OCI-LY1 (cell line): Measurements from ENCODE around the gene WDR20.

ENCODE experiments used
- H2AFZ ChIP-seq: fragments of 200-600 bp; sonication (generic), shearing (Covaris generic); 2 replicates; pipeline ENCODE4 v1.6.0; 2014; ENCODE audit warnings: antibody characterized with exemption, mild to moderate bottlenecking, low read length
- H3F3A ChIP-seq: fragments of 200-600 bp; sonication (generic), shearing (Covaris generic); 2 replicates; pipeline ENCODE4 v1.6.0; 2014; ENCODE audit warnings: mild to moderate bottlenecking, antibody characterized with exemption, low read length, moderate library complexity; ENCODE audit not compliant: insufficient read depth
- H3K27ac ChIP-seq: fragments of 200-600 bp; sonication (generic); 2 replicates; pipeline ENCODE4 v1.5.1; 2014; ENCODE audit warnings: low read length, mixed run types, mild to moderate bottlenecking, low read depth; ENCODE audit not compliant: poor library complexity, severe bottlenecking
- H3K27me3 ChIP-seq: fragments of 200-600 bp; sonication (generic); 2 replicates; pipeline ENCODE4 v1.6.0; 2014; ENCODE audit warnings: antibody characterized with exemption, mild to moderate bottlenecking, low read length, moderate library complexity; ENCODE audit not compliant: insufficient read depth
- H3K36me3 ChIP-seq: fragments of 200-600 bp; sonication (generic); 2 replicates; pipeline ENCODE4 v1.6.1; 2014; ENCODE audit warnings: mild to moderate bottlenecking, antibody characterized with exemption, low read length, moderate library complexity, mixed read lengths; ENCODE audit not compliant: insufficient read depth
- H3K4me1 ChIP-seq: fragments of 200-600 bp; sonication (generic); 2 replicates; pipeline ENCODE4 v1.5.1; 2014; ENCODE audit warnings: mild to moderate bottlenecking, low read length, moderate library complexity; ENCODE audit not compliant: insufficient read depth, severe bottlenecking
- H3K4me2 ChIP-seq: fragments of 200-600 bp; sonication (generic), shearing (Covaris generic); 2 replicates; pipeline ENCODE4 v1.6.1; 2014; ENCODE audit warnings: low read length
- H3K4me3 ChIP-seq: fragments of 200-600 bp; sonication (generic); 2 replicates; pipeline ENCODE4 v1.5.1; 2014; ENCODE audit warnings: low read length, low read depth, mild to moderate bottlenecking, mixed read lengths; ENCODE audit not compliant: poor library complexity, severe bottlenecking
- H3K79me2 ChIP-seq: fragments of 200-600 bp; shearing (Covaris generic); 2 replicates; pipeline ENCODE4 v1.6.1; 2016; ENCODE audit warnings: mixed run types, low read length, mixed read lengths; ENCODE audit not compliant: insufficient read depth
- H3K9ac ChIP-seq: fragments of 200-600 bp; sonication (generic), shearing (Covaris generic); 2 replicates; pipeline ENCODE4 v1.6.1; 2014; ENCODE audit warnings: mild to moderate bottlenecking, low read length, mixed read lengths
- H3K9me2 ChIP-seq: fragments of 200-600 bp; sonication (generic), shearing (Covaris generic); 2 replicates; pipeline ENCODE4 v1.6.1; 2014; ENCODE audit warnings: low read depth, mild to moderate bottlenecking, low read length, mixed read lengths
- H3K9me3 ChIP-seq: fragments of 200-600 bp; shearing (Covaris generic); 2 replicates; pipeline ENCODE4 v1.6.1; 2014; ENCODE audit warnings: low read length, mixed read lengths
- H4K20me1 ChIP-seq: fragments of 200-600 bp; sonication (generic), shearing (Covaris generic); 2 replicates; pipeline ENCODE4 v1.6.0; 2016; ENCODE audit warnings: mild to moderate bottlenecking, low read length; ENCODE audit not compliant: insufficient read depth
- CTCF ChIP-seq: fragments of 200-600 bp; sonication (generic), shearing (Covaris generic); IDR thresholded peaks from 2 replicates; pipeline ENCODE4 v1.5.1; 2017; ENCODE audit warnings: mild to moderate bottlenecking, antibody characterized with exemption, low read length, moderate library complexity, mixed read lengths
- EZH2 ChIP-seq: fragments of 200-600 bp; sonication (generic), shearing (Covaris generic); IDR thresholded peaks from 2 replicates; pipeline ENCODE4 v1.8.0; 2017; ENCODE audit warnings: borderline replicate concordance, mixed run types, mild to moderate bottlenecking, antibody characterized with exemption, low read length, moderate library complexity, mixed read lengths

The WDR20 gene

DNA sequence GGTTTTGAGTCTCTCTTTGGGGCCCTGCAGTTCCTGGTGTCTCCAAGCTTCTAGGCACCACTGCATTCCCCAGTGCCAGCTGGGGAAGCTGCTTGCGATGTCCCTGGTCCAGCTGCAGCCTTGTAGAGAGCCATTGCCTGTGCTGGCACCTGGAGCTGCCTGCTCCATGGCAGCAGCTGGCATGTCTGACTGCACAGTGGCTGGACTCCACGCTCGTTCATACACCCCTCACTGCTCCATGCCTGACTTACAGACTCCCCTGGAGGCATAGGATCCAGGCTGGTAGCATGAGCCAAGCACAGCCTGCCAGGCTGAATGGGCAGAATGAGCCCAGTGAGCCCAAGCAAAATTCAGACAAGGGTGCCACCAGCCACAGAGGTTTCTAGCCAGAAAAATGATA, 21.8 kb upstream of the WDR20 start:
- Histone ChIP-seq H3K27me3 (no peaks in the 10 kb centered on the region), H3K9me2 (no peaks in the 10 kb centered on the region), H2AFZ (no peak overlapping the region), H4K20me1 (no peaks in the 10 kb centered on the region), H3K27ac (no peak overlapping the region), H3F3A (no peaks in the 10 kb centered on the region), H3K79me2 (no peaks in the 10 kb centered on the region), H3K4me1 (no peaks in the 10 kb centered on the region), H3K36me3 (no peaks in the 10 kb centered on the region; the same call in 1 of the 2 replicates), H3K4me3 (no peak overlapping the region), H3K9ac (no peak overlapping the region), H3K9me3 (no peaks in the 10 kb centered on the region), H3K4me2 (no peak overlapping the region)
- TF ChIP-seq EZH2 (no peak), CTCF (no peak)

DNA sequence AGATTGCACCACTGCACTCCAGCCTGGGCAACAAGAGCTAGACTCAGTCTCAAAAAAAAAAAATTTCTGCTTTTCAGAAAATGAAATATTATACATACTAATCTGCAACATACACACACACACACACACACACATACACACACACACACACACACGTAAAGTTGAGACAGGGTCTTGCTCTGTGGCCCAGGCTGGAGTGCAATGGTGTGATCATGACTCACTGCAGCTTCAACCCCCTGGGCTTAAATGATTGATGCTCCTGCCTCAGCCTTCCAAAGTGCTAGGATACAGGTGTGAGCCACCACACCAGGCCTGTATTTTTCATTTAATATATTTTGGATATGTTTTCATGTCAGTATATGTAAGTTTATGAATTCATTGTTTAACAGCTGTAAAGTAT, 18.8 kb upstream of the WDR20 start:
- H3K27ac ChIP-seq: no peak overlapping the region
- no peaks in the 10 kb centered on the region for H3K27me3 ChIP-seq
- no peaks in the 10 kb centered on the region for H3K79me2 ChIP-seq
- H3F3A ChIP-seq: no peaks in the 10 kb centered on the region
- H3K9me3 ChIP-seq: no peaks in the 10 kb centered on the region
- H3K4me2 ChIP-seq: no peak overlapping the region
- H3K4me1 ChIP-seq: no peaks in the 10 kb centered on the region
- H3K36me3 ChIP-seq: no peaks in the 10 kb centered on the region
- H2AFZ ChIP-seq: no peak overlapping the region
- H3K9ac ChIP-seq: no peak overlapping the region
- H4K20me1 ChIP-seq: no peaks in the 10 kb centered on the region
- TF ChIP-seq CTCF: no peak
- no peak for TF ChIP-seq EZH2
- H3K9me2 ChIP-seq: no peaks in the 10 kb centered on the region
- no peak overlapping the region for H3K4me3 ChIP-seq

- no peak overlapping the region for H3K9ac ChIP-seq
- H3K4me1 ChIP-seq: peaks cover 4% of the 10 kb centered on the region
- H3K4me3 ChIP-seq: no peak overlapping the region
- H4K20me1 ChIP-seq: no peaks in the 10 kb centered on the region
- H3K36me3 ChIP-seq: no peaks in the 10 kb centered on the region
- H3K27ac ChIP-seq: no peak overlapping the region
- no peaks in the 10 kb centered on the region for H3K9me3 ChIP-seq
- no peaks in the 10 kb centered on the region for H3F3A ChIP-seq
- no peak for TF ChIP-seq CTCF
- TF ChIP-seq EZH2: no peak
- no peaks in the 10 kb centered on the region for H3K27me3 ChIP-seq
- H3K9me2 ChIP-seq: no peaks in the 10 kb centered on the region
- no peak overlapping the region for H2AFZ ChIP-seq
- H3K79me2 ChIP-seq: no peaks in the 10 kb centered on the region
- no peak overlapping the region for H3K4me2 ChIP-seq
Measured at GRCh38 chr14:102121567-102121966, 18.1 kb upstream of the WDR20 start.
